Transverse colon (tissue), 4 donors: Measurements from ENCODE around the gene SRRM4.

Experiments
- CTCF ChIP-seq, 5 experiments: fragments of 200-600 bp in 3 of 5; fragments of 450-650 bp in 2 of 5; sonication (generic) in 3 of 5; IDR thresholded peaks; 1 replicate in 2 of 5; 2 replicates in 3 of 5; pipeline ENCODE4 v1.5.1; 2016 to 2017; ENCODE audit warnings: antibody characterized with exemption in 5 of 5, inconsistent platforms in 3 of 5, mild to moderate bottlenecking in 2 of 5, moderate library complexity in 1 of 5
- EP300 ChIP-seq: sonication (generic); formaldehyde crosslinking; IDR thresholded peaks from one replicate; pipeline ENCODE4 v1.6.1; 2017; ENCODE audit warnings: antibody characterized with exemption, low read depth
- POLR2A ChIP-seq: fragments of 450-650 bp; IDR thresholded peaks from one replicate; pipeline ENCODE4 v1.6.1; 2016; ENCODE audit warnings: antibody characterized with exemption, mild to moderate bottlenecking, moderate library complexity
- POLR2AphosphoS5 ChIP-seq, 3 donors: sonication (generic); formaldehyde crosslinking; IDR thresholded peaks; one replicate each; pipeline ENCODE4 v1.6.1; 2016; ENCODE audit warnings: antibody characterized with exemption in 3 of 3

GRCh38 chr12:119129827-119130434, 148.6 kb downstream of the SRRM4 start:
- TF ChIP-seq CTCF (IDR thresholded peaks at IDR 0.05): no peak
- TF ChIP-seq POLR2A: no peak
- no peak for TF ChIP-seq POLR2AphosphoS5 (IDR thresholded peaks at IDR 0.05)
- TF ChIP-seq EP300: no peak
